Activated T-cell treated with anti-CD3 and anti-CD28 coated beads, Interleukin-2, amount 50 U/mL, for 24 hours (primary cell): ENCODE measurements around the gene STAG1.
"Not testable (repeated sequence)": the region's sequence is repeated elsewhere in the genome, so short reads cannot be mapped to it uniquely, and the experiment has no call there.

Source experiments
- DNase-seq: peaks from one replicate; pipeline ENCODE4 v3.0.0-alpha.2; 2020
- H3K27ac Mint-ChIP-seq: 2 replicates; pipeline ENCODE4 v1.8.0; 2020; ENCODE audit warnings: mild to moderate bottlenecking, mixed read lengths
- H3K27me3 Mint-ChIP-seq: 2 replicates; pipeline ENCODE4 v1.8.0; 2020; ENCODE audit warnings: mixed read lengths
- H3K36me3 Mint-ChIP-seq: 2 replicates; pipeline ENCODE4 v1.8.0; 2020; ENCODE audit warnings: low read depth, mixed read lengths
- H3K4me1 Mint-ChIP-seq: 2 replicates; pipeline ENCODE4 v1.8.0; 2020; ENCODE audit warnings: low read depth, mixed read lengths
- H3K4me3 Mint-ChIP-seq: 2 replicates; pipeline ENCODE4 v1.8.0; 2020; ENCODE audit warnings: mild to moderate bottlenecking, moderate library complexity, mixed read lengths
- H3K9me3 Mint-ChIP-seq: 2 replicates; pipeline ENCODE4 v1.8.0; 2020; ENCODE audit warnings: mixed read lengths

STAG1 gene

GRCh38 chr3:136409549-136409948 lies 342.6 kb downstream of the STAG1 start:
- Mint-ChIP-seq H3K9me3 (no peaks in the 10 kb centered on the region), H3K36me3 (peaks cover 54% of the 10 kb centered on the region), H3K27me3 (no peaks in the 10 kb centered on the region), H3K4me3 (no peak overlapping the region), H3K27ac (no peak overlapping the region), H3K4me1 (no peaks in the 10 kb centered on the region)
- no peak for DNase-seq

GRCh38 chr3:136404056-136404455 lies 348.1 kb downstream of the STAG1 start:
- Mint-ChIP-seq H3K4me3 (no peak overlapping the region), H3K27ac (peak overlapping the region; percentile 41), H3K9me3 (no peaks in the 10 kb centered on the region), H3K27me3 (no peaks in the 10 kb centered on the region), H3K4me1 (no peaks in the 10 kb centered on the region), H3K36me3 (peaks cover 36% of the 10 kb centered on the region)
- DNase-seq, result no peak

- H3K4me3 Mint-ChIP-seq, result no peak overlapping the region
- peaks cover 39% of the 10 kb centered on the region for H3K36me3 Mint-ChIP-seq
- no peaks in the 10 kb centered on the region for H3K27me3 Mint-ChIP-seq
- no peaks in the 10 kb centered on the region for H3K4me1 Mint-ChIP-seq
- H3K27ac Mint-ChIP-seq, result no peak overlapping the region
- DNase-seq, result no peak
- no peaks in the 10 kb centered on the region for H3K9me3 Mint-ChIP-seq
Measured at GRCh38 chr3:136396916-136397315, 355.3 kb downstream of the STAG1 start.

- no peak overlapping the region for H3K27ac Mint-ChIP-seq
Measured at GRCh38 chr3:136390574-136390973, 361.6 kb downstream of the STAG1 start.

GRCh38 chr3:136387031-136387430 lies 365.1 kb downstream of the STAG1 start:
- Mint-ChIP-seq H3K4me3 (no peak overlapping the region), H3K27ac (no peak overlapping the region), H3K9me3 (no peaks in the 10 kb centered on the region), H3K36me3 (peaks cover 30% of the 10 kb centered on the region), H3K27me3 (no peaks in the 10 kb centered on the region), H3K4me1 (peaks cover 3% of the 10 kb centered on the region)
- no peak for DNase-seq

More at GRCh38 chr3:136390574-136390973, 361.6 kb downstream of the STAG1 start:
- Mint-ChIP-seq H3K4me1 (no peaks in the 10 kb centered on the region), H3K9me3 (no peaks in the 10 kb centered on the region), H3K27me3 (no peaks in the 10 kb centered on the region), H3K4me3 (no peak overlapping the region), H3K36me3 (peaks cover 34% of the 10 kb centered on the region)
- no peak for DNase-seq

GRCh38 chr3:136385457-136385856 lies 366.7 kb downstream of the STAG1 start:
- Mint-ChIP-seq H3K36me3 (peaks cover 28% of the 10 kb centered on the region), H3K27me3 (no peaks in the 10 kb centered on the region), H3K4me3 (no peak overlapping the region), H3K9me3 (no peaks in the 10 kb centered on the region), H3K27ac (no peak overlapping the region), H3K4me1 (peaks cover 3% of the 10 kb centered on the region)
- no peak for DNase-seq

- H3K36me3 Mint-ChIP-seq, result peaks cover 40% of the 10 kb centered on the region
- DNase-seq, result no peak
- H3K4me3 Mint-ChIP-seq, result no peak overlapping the region
- no peaks in the 10 kb centered on the region for H3K9me3 Mint-ChIP-seq
- H3K4me1 Mint-ChIP-seq, result peaks cover 3% of the 10 kb centered on the region
- no peaks in the 10 kb centered on the region for H3K27me3 Mint-ChIP-seq
- H3K27ac Mint-ChIP-seq, result no peak overlapping the region
Measured at GRCh38 chr3:136381051-136381450, 371.1 kb downstream of the STAG1 start.

- Mint-ChIP-seq H3K9me3 (no peaks in the 10 kb centered on the region), H3K36me3 (peaks cover 43% of the 10 kb centered on the region), H3K4me3 (no peak overlapping the region), H3K27ac (no peak overlapping the region), H3K4me1 (peaks cover 3% of the 10 kb centered on the region), H3K27me3 (no peaks in the 10 kb centered on the region)
- DNase-seq, result no peak
Measured at GRCh38 chr3:136380530-136380929, 371.6 kb downstream of the STAG1 start.

- Mint-ChIP-seq H3K27me3 (no peaks in the 10 kb centered on the region), H3K9me3 (no peaks in the 10 kb centered on the region), H3K27ac (no peak overlapping the region), H3K36me3 (peaks cover 56% of the 10 kb centered on the region), H3K4me3 (no peak overlapping the region), H3K4me1 (no peaks in the 10 kb centered on the region)
- DNase-seq, result no peak
Measured at GRCh38 chr3:136378011-136378410, 374.2 kb downstream of the STAG1 start.

GRCh38 chr3:136377508-136377907 lies 374.7 kb downstream of the STAG1 start:
- Mint-ChIP-seq H3K36me3 (peaks cover 58% of the 10 kb centered on the region), H3K4me1 (no peaks in the 10 kb centered on the region), H3K9me3 (no peaks in the 10 kb centered on the region), H3K4me3 (no peak overlapping the region), H3K27ac (no peak overlapping the region), H3K27me3 (no peaks in the 10 kb centered on the region)
- DNase-seq, result no peak

GRCh38 chr3:136375800-136376199 lies 376.4 kb downstream of the STAG1 start:
- not testable (repeated sequence) for H3K9me3 Mint-ChIP-seq, H3K27me3 Mint-ChIP-seq, H3K4me3 Mint-ChIP-seq, DNase-seq, H3K27ac Mint-ChIP-seq, H3K4me1 Mint-ChIP-seq
- H3K36me3 Mint-ChIP-seq, result peaks cover 62% of the 10 kb centered on the region

GRCh38 chr3:136366289-136366688 lies 385.9 kb downstream of the STAG1 start:
- Mint-ChIP-seq H3K36me3 (peaks cover 47% of the 10 kb centered on the region), H3K27ac (no peak overlapping the region)

GRCh38 chr3:136353461-136353860 lies 398.7 kb downstream of the STAG1 start:
- H3K4me3 Mint-ChIP-seq, result no peak overlapping the region
- DNase-seq, result no peak

More at GRCh38 chr3:136366289-136366688, 385.9 kb downstream of the STAG1 start:
- DNase-seq, result no peak
- Mint-ChIP-seq H3K4me3 (no peak overlapping the region), H3K27me3 (no peaks in the 10 kb centered on the region), H3K4me1 (no peaks in the 10 kb centered on the region), H3K9me3 (no peaks in the 10 kb centered on the region)

GRCh38 chr3:136351905-136352304 lies 400.3 kb downstream of the STAG1 start:
- H3K27ac Mint-ChIP-seq, result no peak overlapping the region
- H3K27me3 Mint-ChIP-seq, result no peaks in the 10 kb centered on the region
- H3K4me1 Mint-ChIP-seq, result peaks cover 13% of the 10 kb centered on the region

More at GRCh38 chr3:136353461-136353860, 398.7 kb downstream of the STAG1 start:
- Mint-ChIP-seq H3K4me1 (peaks cover 13% of the 10 kb centered on the region), H3K27ac (peak overlapping the region; percentile 58), H3K27me3 (no peaks in the 10 kb centered on the region), H3K36me3 (peaks cover 65% of the 10 kb centered on the region), H3K9me3 (peaks cover 3% of the 10 kb centered on the region)

GRCh38 chr3:136351351-136351750 lies 400.8 kb downstream of the STAG1 start:
- no peaks in the 10 kb centered on the region for H3K27me3 Mint-ChIP-seq
- H3K36me3 Mint-ChIP-seq, result peaks cover 65% of the 10 kb centered on the region
- peaks cover 3% of the 10 kb centered on the region for H3K9me3 Mint-ChIP-seq
- H3K4me1 Mint-ChIP-seq, result peaks cover 13% of the 10 kb centered on the region
- no peak overlapping the region for H3K4me3 Mint-ChIP-seq
- H3K27ac Mint-ChIP-seq, result no peak overlapping the region
- DNase-seq, result no peak

More at GRCh38 chr3:136351905-136352304, 400.3 kb downstream of the STAG1 start:
- Mint-ChIP-seq H3K4me3 (no peak overlapping the region), H3K9me3 (peaks cover 3% of the 10 kb centered on the region), H3K36me3 (peaks cover 63% of the 10 kb centered on the region)
- no peak for DNase-seq

- H3K27ac Mint-ChIP-seq, result peak overlapping the region; percentile 49
- H3K27me3 Mint-ChIP-seq, result no peaks in the 10 kb centered on the region
- H3K4me3 Mint-ChIP-seq, result no peak overlapping the region
- H3K36me3 Mint-ChIP-seq, result peaks cover 63% of the 10 kb centered on the region
- peaks cover 13% of the 10 kb centered on the region for H3K4me1 Mint-ChIP-seq
- H3K9me3 Mint-ChIP-seq, result no peaks in the 10 kb centered on the region
- DNase-seq, result no peak
Measured at GRCh38 chr3:136350557-136350956, 401.6 kb downstream of the STAG1 start.
